Measurements from ENCODE around the gene NRXN3.
"Not testable (repeated sequence)": the region's sequence is repeated elsewhere in the genome, so short reads cannot be mapped to it uniquely, and the experiment has no call there.

Gene NRXN3

DNA sequence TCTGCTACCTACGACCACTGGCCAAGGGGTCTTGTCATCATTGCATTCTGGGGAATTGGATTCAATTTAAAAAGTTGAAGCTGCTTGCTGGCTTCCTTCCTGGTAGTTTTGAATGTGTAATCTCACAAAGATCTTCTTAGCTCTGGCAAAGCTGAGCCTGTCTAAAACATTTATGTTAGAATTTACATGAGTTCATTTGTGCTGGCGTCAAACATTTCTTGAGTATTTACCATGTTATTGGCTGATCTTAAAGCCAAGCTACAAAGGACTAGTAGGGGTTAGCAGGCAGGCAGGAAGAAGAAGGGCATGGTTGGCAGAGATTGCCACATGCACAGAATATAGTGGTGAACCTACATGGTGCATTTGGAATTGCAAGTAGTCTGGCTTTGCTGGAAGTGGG is 1596.3 kb downstream of the NRXN3 start:
- DNase-seq: no peak
- no peak for ATAC-seq (replicated peaks)
- Mint-ChIP-seq H3K36me3 (ENCODE audit: insufficient read depth) (no peaks in the 10 kb centered on the region), H3K27me3 (no peaks in the 10 kb centered on the region), H3K4me3 (no peak overlapping the region), H3K4me1 (ENCODE audit: low read depth in 2 of 2) (no peaks in the 10 kb centered on the region), H3K9me3 (peaks cover 0 to 9% of the 10 kb centered on the region in 2 donors), H3K27ac (no peak overlapping the region)

DNA sequence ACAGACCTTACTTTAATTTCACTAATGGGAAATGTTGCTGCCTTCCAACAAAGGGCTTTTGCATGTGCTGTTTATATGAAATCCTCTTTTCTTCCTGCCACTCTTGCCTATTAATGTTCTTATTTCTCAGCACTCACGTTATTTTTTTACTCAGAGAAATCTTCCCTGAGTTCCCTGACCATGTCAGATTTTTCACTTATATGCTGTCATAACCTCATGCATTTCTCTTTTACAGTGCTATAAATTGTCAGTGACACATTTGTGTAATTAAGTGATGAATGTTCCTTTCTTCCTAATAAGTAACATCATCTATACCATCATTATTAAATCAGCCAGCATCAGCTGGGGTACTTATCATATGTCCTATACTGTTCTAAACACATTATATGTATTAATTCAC is 1597.1 kb downstream of the NRXN3 start:
- H3K4me1 Mint-ChIP-seq (ENCODE audit: low read depth in 2 of 2): no peaks in the 10 kb centered on the region
- DNase-seq: no peak

DNA sequence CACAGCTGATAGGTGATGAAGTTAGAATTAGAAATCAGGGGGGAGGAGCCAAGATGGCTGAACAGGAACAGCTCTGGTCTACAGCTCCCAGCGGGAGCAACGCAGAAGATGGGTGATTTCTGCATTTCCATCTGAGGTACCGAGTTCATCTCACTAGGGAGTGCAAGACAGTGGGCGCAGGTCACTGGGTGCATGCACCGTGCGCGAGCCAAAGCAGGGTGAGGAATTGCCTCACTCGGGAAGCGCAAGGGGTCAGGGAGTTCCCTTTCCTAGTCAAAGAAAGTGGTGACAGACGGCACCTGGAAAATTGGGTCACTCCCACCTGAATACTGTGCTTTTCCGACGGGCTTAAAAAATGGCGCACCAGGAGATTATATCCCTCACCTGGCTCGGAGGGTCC is 1597.5 kb downstream of the NRXN3 start:
- not testable (repeated sequence) for H3K27ac Mint-ChIP-seq; H3K4me1 Mint-ChIP-seq (ENCODE audit: low read depth in 2 of 2); H3K27me3 Mint-ChIP-seq; H3K4me3 Mint-ChIP-seq; H3K36me3 Mint-ChIP-seq (ENCODE audit: insufficient read depth); H3K9me3 Mint-ChIP-seq; DNase-seq; ATAC-seq (replicated peaks)

More for the DNA sequence above, 1597.1 kb downstream of the NRXN3 start:
- H3K36me3 Mint-ChIP-seq (ENCODE audit: insufficient read depth): no peaks in the 10 kb centered on the region
- ATAC-seq (replicated peaks): no peak
- peaks cover 0 to 9% of the 10 kb centered on the region in 2 donors for H3K9me3 Mint-ChIP-seq
- no peak overlapping the region for H3K27ac Mint-ChIP-seq
- H3K27me3 Mint-ChIP-seq: no peaks in the 10 kb centered on the region
- no peak overlapping the region for H3K4me3 Mint-ChIP-seq

DNA sequence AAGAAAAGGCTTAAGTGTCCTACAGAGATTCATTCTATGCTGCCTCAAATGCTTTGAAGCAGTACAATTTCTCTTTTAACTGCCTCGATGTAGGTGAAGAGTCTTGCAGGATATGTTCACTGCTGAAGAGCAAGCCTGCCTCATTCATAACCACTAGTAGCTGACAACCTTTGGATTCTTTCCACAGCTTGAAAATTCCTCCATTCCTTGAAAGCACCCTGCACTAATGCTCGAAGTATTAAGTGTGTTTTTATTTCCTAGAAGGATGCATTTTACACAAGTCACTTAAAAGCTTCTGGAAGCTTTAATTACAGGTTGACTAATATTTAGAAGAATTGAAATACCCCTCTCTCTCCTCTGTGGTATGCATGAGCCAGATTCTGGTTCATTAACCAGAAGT is 1611.7 kb downstream of the NRXN3 start:
- ATAC-seq (replicated peaks): no peak
- no peak overlapping the region for H3K27ac Mint-ChIP-seq
- H3K27me3 Mint-ChIP-seq: no peaks in the 10 kb centered on the region
- H3K4me1 Mint-ChIP-seq (ENCODE audit: low read depth in 2 of 2): no peaks in the 10 kb centered on the region
- DNase-seq: no peak
- peaks cover 0 to 3% of the 10 kb centered on the region in 2 donors for H3K9me3 Mint-ChIP-seq
- H3K4me3 Mint-ChIP-seq: no peak overlapping the region
- H3K36me3 Mint-ChIP-seq (ENCODE audit: insufficient read depth): no peaks in the 10 kb centered on the region

DNA sequence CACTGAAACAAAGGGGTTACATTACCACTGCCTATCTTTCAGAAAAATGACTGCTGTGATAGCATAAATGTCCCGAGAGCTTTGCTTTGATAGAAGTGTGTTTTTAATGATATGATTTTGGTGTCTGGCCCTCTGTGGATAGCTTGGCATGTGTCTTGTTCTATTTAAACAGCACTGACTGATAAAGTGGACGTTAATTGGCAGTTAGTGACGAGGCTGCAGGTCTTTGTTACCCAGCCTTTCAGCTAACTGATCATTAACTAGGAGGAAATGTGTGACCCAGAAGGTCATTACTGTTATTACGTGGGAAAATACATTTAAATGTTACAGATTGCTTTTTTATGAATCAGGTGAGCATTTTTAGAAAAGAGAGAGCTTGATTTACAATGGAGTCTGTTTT is 1612.9 kb downstream of the NRXN3 start:
- H3K9me3 Mint-ChIP-seq: peaks cover 7 to 10% of the 10 kb centered on the region in 2 donors
- H3K27ac Mint-ChIP-seq: no peak overlapping the region
- DNase-seq (no peak), ATAC-seq (replicated peaks) (no peak)
- no peaks in the 10 kb centered on the region for H3K27me3 Mint-ChIP-seq
- no peak overlapping the region for H3K4me3 Mint-ChIP-seq
- no peaks in the 10 kb centered on the region for H3K4me1 Mint-ChIP-seq (ENCODE audit: low read depth in 2 of 2)
- H3K36me3 Mint-ChIP-seq (ENCODE audit: insufficient read depth): no peaks in the 10 kb centered on the region

DNA sequence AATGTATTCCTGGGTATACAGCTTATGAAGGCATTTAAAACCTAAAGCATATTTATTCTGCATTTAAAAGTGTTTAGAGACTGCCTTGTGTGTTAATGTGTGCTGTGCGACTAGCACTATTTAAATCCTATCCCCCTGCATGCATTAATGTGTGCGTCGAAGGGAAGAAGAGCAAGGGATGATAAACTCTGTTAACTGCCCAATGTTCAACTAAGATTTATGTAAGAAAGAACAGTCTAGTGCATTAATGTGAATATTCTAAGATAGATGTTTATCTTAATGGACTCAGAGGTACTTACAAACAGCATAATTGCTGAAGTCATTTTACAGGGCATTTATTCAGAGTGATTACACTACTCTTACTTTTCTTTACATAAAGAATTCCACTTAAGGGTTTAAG is 1616.3 kb downstream of the NRXN3 start:
- no peaks in the 10 kb centered on the region for H3K4me1 Mint-ChIP-seq (ENCODE audit: low read depth in 2 of 2)
- no peaks in the 10 kb centered on the region for H3K36me3 Mint-ChIP-seq (ENCODE audit: insufficient read depth)
- ATAC-seq (replicated peaks): no peak

DNA sequence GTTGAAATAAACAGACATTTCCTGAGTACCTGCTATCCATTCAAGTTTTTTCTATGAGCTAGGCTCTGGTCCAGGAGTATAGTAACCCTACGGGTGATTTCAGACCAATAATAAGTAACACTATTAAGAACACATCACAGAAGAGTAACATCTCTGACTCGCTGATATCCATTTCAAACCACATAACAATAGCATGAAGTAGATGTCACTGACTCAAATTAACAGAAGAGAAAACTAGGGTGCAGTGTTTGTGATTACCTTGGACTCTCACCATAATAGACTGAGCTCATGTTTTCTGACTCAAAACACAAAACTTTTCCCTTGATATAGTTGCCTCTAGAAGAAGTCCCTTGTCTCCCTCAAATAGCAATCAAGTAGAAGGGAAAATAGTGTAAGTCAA is 1618.2 kb downstream of the NRXN3 start:
- Mint-ChIP-seq H3K27ac (no peak overlapping the region), H3K36me3 (ENCODE audit: insufficient read depth) (no peaks in the 10 kb centered on the region), H3K4me3 (no peak overlapping the region), H3K9me3 (peaks cover 11 to 20% of the 10 kb centered on the region in 2 donors), H3K27me3 (no peaks in the 10 kb centered on the region), H3K4me1 (ENCODE audit: low read depth in 2 of 2) (no peaks in the 10 kb centered on the region)
- no peak for DNase-seq
- ATAC-seq (replicated peaks): no peak

More for the DNA sequence above, 1616.3 kb downstream of the NRXN3 start:
- Mint-ChIP-seq H3K27ac (no peak overlapping the region), H3K4me3 (no peak overlapping the region), H3K9me3 (peaks cover 11 to 20% of the 10 kb centered on the region in 2 donors), H3K27me3 (no peaks in the 10 kb centered on the region)
- no peak for DNase-seq

DNA sequence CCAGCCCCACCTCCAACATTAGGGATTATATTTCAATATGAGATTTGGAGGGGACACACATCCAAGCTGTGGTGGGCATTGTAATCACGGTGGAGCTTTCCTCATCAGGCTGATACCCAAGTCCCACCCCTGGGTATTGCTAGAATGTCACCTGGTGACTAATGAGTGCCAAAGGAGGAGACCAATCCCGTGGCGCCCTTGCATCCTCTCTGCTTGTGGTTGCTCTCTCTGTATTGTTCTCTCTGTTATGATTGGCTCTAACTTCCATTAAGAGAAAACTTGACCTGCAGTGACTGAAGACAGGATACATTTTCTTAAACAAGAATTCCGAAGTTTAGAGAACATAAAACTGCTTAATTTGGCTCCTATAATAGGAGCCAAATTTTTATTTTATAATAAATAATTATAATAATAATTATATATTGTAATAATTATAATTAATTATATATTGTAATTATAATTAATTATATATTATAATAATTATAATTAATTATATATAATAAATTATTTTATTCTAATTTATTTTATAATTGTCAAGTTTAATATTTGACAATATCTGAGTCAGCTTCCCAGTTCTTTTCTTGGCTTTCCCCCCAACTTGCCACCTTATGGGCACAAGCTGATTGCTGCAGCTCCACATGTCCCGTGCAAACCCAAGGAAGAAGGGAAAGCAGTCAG is 1621.0 kb downstream of the NRXN3 start:
- H3K27me3 Mint-ChIP-seq: no peaks in the 10 kb centered on the region
- H3K27ac Mint-ChIP-seq: no peak overlapping the region
- no peaks in the 10 kb centered on the region for H3K36me3 Mint-ChIP-seq (ENCODE audit: insufficient read depth)
- peaks cover 8 to 20% of the 10 kb centered on the region in 2 donors for H3K9me3 Mint-ChIP-seq
- no peak overlapping the region for H3K4me3 Mint-ChIP-seq
- ATAC-seq (replicated peaks): no peak
- no peak for DNase-seq
- no peaks in the 10 kb centered on the region for H3K4me1 Mint-ChIP-seq (ENCODE audit: low read depth in 2 of 2)

DNA sequence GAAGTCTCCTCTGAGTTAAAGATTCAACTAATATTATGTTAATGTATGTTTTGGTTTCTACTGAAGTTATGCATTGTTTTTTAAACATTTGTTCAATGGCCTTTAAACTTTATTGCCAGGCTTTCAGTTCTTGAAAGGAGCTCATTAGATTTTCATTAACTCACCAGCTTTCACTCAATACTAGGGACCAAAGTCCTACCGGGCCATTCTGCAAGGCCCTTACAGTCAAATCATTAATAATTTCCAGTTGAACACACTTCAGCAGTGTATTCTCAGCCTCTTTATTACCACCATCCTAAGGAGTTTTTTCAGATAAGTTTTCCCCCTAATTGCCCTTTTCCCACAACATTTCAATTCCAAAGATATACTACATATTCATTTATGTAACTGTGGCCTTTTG is 1631.9 kb downstream of the NRXN3 start:
- Mint-ChIP-seq H3K27me3 (no peaks in the 10 kb centered on the region), H3K4me1 (ENCODE audit: low read depth in 2 of 2) (no peaks in the 10 kb centered on the region), H3K9me3 (peaks cover 4 to 7% of the 10 kb centered on the region in 2 donors), H3K36me3 (ENCODE audit: insufficient read depth) (peaks cover 3% of the 10 kb centered on the region), H3K4me3 (no peak overlapping the region), H3K27ac (no peak overlapping the region)
- DNase-seq (no peak), ATAC-seq (replicated peaks) (no peak)

DNA sequence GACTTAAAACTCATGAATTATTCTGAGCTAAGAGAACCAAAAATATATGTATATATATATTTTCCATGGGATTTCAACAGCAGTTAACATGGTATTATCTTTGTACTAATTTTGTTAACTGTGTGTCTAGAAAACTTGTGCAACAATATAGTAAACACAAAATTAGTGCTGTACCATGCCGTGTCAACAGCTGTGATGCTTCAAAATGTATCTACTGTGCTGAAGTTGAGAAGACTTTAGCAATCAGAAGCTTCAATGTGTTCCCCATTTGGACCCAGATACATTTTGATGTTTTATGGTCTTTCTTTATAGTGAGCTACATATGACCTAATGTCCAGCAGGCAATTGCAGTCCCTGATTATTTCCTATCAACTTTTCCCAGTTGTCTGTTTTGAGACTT is 1635.5 kb downstream of the NRXN3 start:
- no peaks in the 10 kb centered on the region for H3K4me1 Mint-ChIP-seq (ENCODE audit: low read depth in 2 of 2)
- peaks cover 0 to 2% of the 10 kb centered on the region in 2 donors for H3K9me3 Mint-ChIP-seq
- no peaks in the 10 kb centered on the region for H3K36me3 Mint-ChIP-seq (ENCODE audit: insufficient read depth)
- DNase-seq: no peak
- no peak for ATAC-seq (replicated peaks)
- H3K27me3 Mint-ChIP-seq: no peaks in the 10 kb centered on the region
- no peak overlapping the region for H3K27ac Mint-ChIP-seq
- no peak overlapping the region for H3K4me3 Mint-ChIP-seq

DNA sequence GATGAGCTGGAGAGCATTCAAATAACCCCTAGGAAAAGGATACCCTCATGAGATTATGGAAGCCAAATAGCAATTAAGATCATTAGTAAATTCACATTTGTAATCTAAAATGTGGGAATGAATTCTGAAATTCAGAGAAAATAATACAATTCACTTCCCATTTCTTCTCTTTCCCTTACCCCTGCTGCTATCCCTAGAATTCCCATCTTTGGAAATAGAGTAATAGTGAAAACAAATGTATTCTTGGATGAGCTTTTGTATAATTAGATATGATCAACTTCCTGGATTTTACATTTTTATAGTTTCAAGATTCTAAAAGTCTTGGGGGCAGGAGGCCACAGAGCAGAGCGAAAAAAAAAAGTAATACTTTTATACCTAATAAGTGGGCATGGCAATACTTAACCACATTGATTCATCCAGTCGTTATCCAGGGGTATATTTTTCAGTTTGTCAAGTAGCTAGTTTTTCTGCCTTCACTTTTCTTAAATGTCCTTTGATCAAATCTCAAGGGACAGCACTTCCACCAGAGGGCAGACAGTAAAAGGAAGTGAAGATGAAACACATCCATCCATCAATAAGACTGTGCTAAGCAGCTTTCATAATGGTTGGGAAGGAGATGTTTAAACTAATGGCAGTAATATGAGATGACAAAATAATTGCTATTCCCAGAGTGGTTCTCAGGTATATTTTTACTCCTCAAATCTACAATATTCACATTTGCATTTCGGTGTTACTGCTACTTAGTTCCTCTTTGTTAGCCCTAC is 1639.9 kb downstream of the NRXN3 start:
- no peak overlapping the region for H3K4me3 Mint-ChIP-seq
- no peaks in the 10 kb centered on the region for H3K4me1 Mint-ChIP-seq (ENCODE audit: low read depth in 2 of 2)
- no peak for DNase-seq
- no peaks in the 10 kb centered on the region for H3K36me3 Mint-ChIP-seq (ENCODE audit: insufficient read depth)
- H3K27me3 Mint-ChIP-seq: no peaks in the 10 kb centered on the region
- no peak overlapping the region for H3K27ac Mint-ChIP-seq
- no peak for ATAC-seq (replicated peaks)
- peaks cover 3 to 12% of the 10 kb centered on the region in 2 donors for H3K9me3 Mint-ChIP-seq

DNA sequence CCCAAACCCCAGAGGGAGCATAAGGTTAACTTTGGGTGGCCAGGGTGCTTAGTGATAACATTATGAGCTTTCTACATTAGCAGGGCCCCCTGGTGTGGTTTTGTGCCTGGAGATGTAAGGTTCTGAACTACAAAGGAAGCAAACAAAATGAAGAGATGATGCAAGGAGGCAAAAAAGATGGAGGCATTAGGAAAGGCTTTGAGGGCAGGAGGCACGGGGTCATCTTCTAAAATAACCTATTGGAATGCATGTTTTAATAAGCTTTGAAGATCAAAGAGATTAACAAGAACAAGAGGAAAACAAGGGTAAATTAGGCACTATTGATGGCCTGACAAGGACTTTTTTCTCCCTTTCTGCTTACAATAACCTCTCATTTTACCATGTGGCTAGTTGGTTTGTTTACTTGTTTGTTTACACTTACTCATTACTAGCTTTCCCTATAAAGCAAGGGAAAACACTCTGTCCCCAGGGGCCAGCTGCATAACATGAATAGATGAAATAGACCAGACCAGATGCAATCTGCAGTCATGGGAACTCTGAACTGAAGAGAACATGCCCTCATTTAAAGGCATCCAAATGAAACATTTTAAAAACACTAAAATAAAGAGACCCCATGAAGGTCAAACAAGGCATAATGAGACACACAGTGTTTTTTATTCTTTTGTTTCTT is 1650.8 kb downstream of the NRXN3 start:
- no peaks in the 10 kb centered on the region for H3K27me3 Mint-ChIP-seq
- DNase-seq (no peak), ATAC-seq (replicated peaks) (no peak)
- no peaks in the 10 kb centered on the region for H3K4me1 Mint-ChIP-seq (ENCODE audit: low read depth in 2 of 2)
- H3K9me3 Mint-ChIP-seq: peaks cover 0 to 12% of the 10 kb centered on the region in 2 donors
- no peak overlapping the region for H3K27ac Mint-ChIP-seq
- H3K36me3 Mint-ChIP-seq (ENCODE audit: insufficient read depth): no peaks in the 10 kb centered on the region
- H3K4me3 Mint-ChIP-seq: no peak overlapping the region

DNA sequence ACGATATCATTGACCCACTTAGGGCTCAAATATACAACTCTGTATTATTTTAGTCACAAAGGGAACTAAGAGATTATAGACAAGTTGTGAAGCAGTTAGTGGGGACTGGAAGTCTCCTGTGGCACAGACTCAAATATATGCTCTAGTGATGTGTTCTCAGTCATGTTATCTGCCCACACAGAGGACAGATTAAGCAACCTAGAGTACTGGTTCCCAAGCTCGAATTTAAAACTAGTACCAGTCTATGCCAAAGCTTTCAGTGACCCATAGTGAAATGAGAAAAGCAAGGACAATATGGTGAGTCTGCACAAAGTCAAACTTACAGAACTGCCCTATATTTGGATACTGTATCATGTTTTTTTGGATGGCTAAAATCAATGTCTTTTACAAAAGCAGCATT is 1651.9 kb downstream of the NRXN3 start:
- Mint-ChIP-seq H3K9me3 (peaks cover 4 to 12% of the 10 kb centered on the region in 2 donors), H3K4me1 (ENCODE audit: low read depth in 2 of 2) (no peaks in the 10 kb centered on the region), H3K4me3 (no peak overlapping the region), H3K27me3 (no peaks in the 10 kb centered on the region), H3K27ac (no peak overlapping the region), H3K36me3 (ENCODE audit: insufficient read depth) (no peaks in the 10 kb centered on the region)
- no peak for ATAC-seq (replicated peaks)
- DNase-seq: no peak

DNA sequence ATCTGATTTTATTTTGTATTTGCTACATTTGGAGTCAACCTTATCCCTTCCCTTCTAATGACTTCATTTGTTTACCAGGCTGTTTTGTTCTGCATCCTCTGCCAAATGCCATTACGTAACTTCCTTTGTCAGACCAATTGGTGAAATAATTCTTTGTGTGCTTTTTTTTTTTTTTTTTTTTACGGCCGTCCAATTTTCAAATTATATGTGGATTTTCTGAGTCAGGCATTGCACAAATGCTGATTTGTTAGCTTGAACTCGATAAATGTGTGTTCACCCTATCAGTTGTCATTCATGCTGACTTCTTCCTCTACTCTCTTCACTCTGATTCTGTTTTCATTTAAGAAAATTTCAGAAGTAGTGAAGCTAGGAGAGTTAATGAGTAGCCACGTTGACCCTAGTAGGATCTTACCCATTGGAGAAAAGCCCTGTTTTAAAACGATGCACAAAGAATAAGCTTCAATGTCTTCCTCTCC is 1654.9 kb downstream of the NRXN3 start:
- Mint-ChIP-seq H3K27ac (no peak overlapping the region), H3K4me3 (no peak overlapping the region), H3K4me1 (ENCODE audit: low read depth in 2 of 2) (no peaks in the 10 kb centered on the region), H3K36me3 (ENCODE audit: insufficient read depth) (no peaks in the 10 kb centered on the region), H3K9me3 (peaks cover 7 to 11% of the 10 kb centered on the region in 2 donors), H3K27me3 (no peaks in the 10 kb centered on the region)
- no peak for ATAC-seq (replicated peaks)
- DNase-seq: no peak

Data from effector memory CD8-positive, alpha-beta T cell (primary cell).